ENCODE data around the gene MORN3.

Gene MORN3

DNA sequence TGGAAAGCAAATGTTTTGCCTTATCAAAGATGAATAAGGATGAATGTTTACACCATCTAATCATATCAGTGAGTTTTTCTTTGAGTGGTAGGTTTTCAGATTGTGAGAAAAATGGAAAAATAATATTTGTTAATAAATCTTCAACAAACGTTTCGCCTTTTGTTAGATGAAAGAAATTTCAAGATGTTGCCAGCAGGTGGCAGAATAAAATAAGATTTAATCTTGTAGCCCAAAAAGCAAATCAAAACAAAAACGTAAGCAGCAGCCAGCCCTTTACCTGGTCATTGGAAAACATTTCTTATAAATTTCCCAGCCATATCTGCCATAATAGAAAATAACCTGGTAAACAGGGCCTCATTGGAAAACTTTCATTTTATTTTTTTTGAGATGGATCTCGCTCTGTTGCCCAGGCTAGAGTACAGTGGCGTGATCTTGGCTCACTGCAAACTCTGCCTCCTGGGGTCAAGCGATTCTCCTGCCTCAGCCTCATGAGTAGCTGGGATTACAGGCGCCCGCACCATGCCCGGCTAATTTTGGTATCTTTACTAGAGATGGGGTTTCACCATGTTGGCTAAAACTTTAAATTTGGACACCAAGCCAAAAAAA is 27.7 kb upstream of the MORN3 start:
- no peak for TF ChIP-seq TCF12 (IDR thresholded peaks at IDR 0.05; ENCODE audit: low read depth)
- peak; percentile 74 for TF ChIP-seq RAD21 (IDR thresholded peaks at IDR 0.05; ENCODE audit: low read depth)

DNA sequence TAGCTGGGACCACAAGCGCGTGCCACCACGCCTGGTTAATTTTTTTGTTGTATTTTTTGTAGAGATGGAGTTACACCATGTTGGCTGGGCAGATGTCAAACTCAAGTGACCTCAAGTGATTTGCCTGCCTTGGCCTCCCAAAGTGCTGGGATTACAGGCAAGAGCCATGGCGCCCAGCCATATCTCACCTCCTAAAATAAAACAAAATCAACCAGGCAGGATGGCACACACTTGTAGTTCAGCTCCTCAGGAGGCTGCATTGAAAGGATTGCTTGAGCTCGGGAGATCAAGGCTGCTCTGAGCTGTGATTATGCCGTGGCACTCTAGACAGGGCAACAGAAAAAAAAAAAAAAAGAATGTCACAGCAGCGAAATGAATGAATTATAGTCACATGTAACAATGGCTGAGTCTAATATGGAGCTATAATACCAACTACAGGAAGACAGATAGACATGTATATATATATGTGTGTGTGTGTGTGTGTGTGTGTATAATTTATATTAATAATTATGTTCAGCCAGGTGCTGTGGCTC is 23.8 kb upstream of the MORN3 start:
- TF ChIP-seq YY1 (IDR thresholded peaks at IDR 0.05; ENCODE audit: low read depth) (no peak), TCF12 (IDR thresholded peaks at IDR 0.05; ENCODE audit: low read depth) (no peak), CEBPB (IDR thresholded peaks at IDR 0.05) (no peak), CREB1 (IDR thresholded peaks at IDR 0.05; ENCODE audit: low read depth) (no peak), RAD21 (IDR thresholded peaks at IDR 0.05; ENCODE audit: low read depth) (no peak), FOXM1 (IDR thresholded peaks at IDR 0.05; ENCODE audit: borderline replicate concordance, low read depth) (no peak)

DNA sequence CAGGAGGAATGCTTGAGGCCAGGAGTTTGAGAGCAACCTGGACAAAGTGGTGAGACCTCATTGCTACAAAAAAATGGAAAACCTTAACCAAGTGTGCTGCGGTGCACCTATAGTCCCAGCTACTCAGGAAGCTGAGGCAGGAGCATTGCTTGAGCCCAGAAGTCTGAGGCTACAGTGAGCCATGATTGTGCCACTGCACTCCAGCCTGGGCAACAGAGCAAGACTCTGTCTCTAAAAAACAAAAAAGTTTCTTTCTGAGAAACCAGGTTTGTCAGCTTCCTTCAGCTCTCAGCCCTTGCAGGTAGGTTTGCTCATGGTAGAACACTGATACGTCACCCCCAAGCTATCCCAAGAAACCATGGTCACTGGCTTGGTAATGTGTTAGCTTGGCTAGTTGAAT is 20.0 kb upstream of the MORN3 start:
- TF ChIP-seq CREB1 (IDR thresholded peaks at IDR 0.05; ENCODE audit: low read depth) (no peak), EGR1 (IDR thresholded peaks at IDR 0.05) (no peak), NFIC (IDR thresholded peaks at IDR 0.05) (no peak), EP300 (IDR thresholded peaks at IDR 0.05; ENCODE audit: borderline replicate concordance) (no peak), CEBPB (IDR thresholded peaks at IDR 0.05) (no peak), YY1 (IDR thresholded peaks at IDR 0.05; ENCODE audit: low read depth) (no peak), TAF1 (IDR thresholded peaks at IDR 0.05; ENCODE audit: low read depth) (no peak), FOXM1 (IDR thresholded peaks at IDR 0.05; ENCODE audit: borderline replicate concordance, low read depth) (no peak), TEAD4 (IDR thresholded peaks at IDR 0.05) (no peak), RAD21 (IDR thresholded peaks at IDR 0.05; ENCODE audit: low read depth) (no peak), ZBTB7A (IDR thresholded peaks at IDR 0.05; ENCODE audit: low read depth) (no peak), TCF12 (IDR thresholded peaks at IDR 0.05; ENCODE audit: low read depth) (no peak)
- TF ChIP-seq, protein P1, sequence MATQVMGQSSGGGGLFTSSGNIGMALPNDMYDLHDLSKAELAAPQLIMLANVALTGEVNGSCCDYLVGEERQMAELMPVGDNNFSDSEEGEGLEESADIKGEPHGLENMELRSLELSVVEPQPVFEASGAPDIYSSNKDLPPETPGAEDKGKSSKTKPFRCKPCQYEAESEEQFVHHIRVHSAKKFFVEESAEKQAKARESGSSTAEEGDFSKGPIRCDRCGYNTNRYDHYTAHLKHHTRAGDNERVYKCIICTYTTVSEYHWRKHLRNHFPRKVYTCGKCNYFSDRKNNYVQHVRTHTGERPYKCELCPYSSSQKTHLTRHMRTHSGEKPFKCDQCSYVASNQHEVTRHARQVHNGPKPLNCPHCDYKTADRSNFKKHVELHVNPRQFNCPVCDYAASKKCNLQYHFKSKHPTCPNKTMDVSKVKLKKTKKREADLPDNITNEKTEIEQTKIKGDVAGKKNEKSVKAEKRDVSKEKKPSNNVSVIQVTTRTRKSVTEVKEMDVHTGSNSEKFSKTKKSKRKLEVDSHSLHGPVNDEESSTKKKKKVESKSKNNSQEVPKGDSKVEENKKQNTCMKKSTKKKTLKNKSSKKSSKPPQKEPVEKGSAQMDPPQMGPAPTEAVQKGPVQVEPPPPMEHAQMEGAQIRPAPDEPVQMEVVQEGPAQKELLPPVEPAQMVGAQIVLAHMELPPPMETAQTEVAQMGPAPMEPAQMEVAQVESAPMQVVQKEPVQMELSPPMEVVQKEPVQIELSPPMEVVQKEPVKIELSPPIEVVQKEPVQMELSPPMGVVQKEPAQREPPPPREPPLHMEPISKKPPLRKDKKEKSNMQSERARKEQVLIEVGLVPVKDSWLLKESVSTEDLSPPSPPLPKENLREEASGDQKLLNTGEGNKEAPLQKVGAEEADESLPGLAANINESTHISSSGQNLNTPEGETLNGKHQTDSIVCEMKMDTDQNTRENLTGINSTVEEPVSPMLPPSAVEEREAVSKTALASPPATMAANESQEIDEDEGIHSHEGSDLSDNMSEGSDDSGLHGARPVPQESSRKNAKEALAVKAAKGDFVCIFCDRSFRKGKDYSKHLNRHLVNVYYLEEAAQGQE (IDR thresholded peaks at IDR 0.05; ENCODE audit: low read depth): no peak
- TF ChIP-seq, protein P2, sequence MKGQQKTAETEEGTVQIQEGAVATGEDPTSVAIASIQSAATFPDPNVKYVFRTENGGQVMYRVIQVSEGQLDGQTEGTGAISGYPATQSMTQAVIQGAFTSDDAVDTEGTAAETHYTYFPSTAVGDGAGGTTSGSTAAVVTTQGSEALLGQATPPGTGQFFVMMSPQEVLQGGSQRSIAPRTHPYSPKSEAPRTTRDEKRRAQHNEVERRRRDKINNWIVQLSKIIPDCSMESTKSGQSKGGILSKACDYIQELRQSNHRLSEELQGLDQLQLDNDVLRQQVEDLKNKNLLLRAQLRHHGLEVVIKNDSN (IDR thresholded peaks at IDR 0.05): no peak
- TF ChIP-seq, protein P3, sequence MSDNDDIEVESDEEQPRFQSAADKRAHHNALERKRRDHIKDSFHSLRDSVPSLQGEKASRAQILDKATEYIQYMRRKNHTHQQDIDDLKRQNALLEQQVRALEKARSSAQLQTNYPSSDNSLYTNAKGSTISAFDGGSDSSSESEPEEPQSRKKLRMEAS (IDR thresholded peaks at IDR 0.05): no peak

DNA sequence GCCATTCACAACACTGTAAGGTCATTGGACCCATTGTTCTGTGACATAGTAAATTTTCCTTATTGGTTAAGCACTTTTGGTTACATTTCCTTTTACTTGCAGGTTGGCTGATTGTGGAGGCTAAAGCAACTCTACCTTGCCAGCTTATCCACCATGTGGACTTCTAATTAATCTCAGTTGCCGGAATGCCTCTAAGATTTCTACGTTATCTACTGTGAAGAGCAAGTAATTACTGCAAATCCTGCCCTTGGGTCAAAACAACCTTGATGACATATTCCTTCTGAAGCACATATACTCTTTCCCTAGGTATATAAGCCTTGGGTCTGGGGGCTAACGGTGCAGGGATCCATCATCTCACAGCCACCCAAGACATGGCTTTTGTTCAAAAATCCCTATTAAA is 19.5 kb upstream of the MORN3 start:
- TF ChIP-seq TEAD4 (IDR thresholded peaks at IDR 0.05) (peak; percentile 48), ZBTB7A (IDR thresholded peaks at IDR 0.05; ENCODE audit: low read depth) (no peak)

DNA sequence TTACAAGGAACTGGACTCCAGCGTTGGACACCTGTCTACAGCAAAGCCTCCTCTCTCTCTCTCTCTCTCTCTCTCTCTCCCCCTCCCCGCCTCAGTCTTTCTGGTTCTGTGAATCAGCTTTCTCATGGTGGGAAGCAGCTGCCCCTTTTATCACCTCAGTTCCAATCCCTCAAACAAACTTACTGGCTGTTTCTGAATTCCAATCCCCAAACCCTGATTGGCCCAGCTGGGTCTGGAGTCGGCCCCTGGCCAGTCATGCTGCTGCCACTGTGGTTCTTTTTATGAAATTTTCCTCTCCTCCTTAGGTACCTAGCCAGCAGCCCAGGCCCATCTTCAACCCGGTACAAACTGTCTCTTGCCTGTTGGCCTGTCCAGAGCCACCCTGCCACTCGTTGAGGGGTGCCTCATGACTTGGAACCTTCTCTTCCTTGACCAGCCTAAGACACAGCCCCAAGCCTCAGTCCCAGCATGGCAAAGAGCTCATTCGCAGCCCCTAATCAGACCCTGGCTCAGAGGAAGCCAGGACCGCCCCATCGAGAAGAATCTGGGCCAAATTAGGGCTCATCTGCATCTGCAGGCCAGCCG is 9.4 kb upstream of the MORN3 start:
- TF ChIP-seq TAF1 (IDR thresholded peaks at IDR 0.05; ENCODE audit: low read depth) (no peak), NFIC (IDR thresholded peaks at IDR 0.05) (no peak)

DNA sequence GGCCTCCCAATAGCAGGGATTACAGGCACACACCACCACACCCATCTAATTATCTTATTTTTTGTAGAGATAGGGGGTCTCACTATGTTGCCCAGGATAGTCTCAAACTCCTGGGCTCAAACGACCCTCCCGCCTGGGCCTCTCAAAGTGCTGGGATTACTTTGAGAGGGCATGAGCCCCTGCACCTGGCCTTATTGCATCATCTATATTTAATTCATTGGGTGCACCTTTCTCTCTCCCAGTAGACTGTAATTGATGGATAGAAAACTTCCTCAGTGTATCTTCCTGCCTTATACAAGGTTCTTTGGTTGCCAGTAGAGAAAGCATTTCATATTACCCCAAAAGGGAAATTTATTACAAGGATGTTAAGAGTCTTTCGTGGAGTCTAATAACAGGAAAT is 8.9 kb upstream of the MORN3 start:
- peak; percentile 27; the same call in 1 of the 2 replicates for TF ChIP-seq CEBPB (IDR thresholded peaks at IDR 0.05)
- TF ChIP-seq, protein P2 (IDR thresholded peaks at IDR 0.05): no peak

DNA sequence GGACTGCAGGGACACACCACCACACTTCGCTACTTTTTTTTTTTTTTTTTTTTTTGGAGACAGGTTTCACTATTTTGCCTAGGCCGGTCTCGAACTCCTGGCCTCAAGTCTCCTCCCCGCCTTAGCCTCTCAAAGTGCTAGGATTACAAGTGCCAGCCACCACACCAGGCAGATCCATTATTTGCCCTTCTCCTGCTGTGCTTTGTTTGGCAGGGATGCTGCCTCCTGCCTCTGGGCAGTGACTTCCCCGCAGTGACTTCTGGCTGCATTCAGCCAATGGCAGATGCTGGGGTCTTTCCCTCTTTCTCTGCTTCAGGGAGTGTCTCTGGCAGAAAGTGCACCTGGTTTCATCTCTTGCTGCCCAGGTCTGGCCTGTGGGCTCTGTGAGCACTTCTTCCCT is 6.7 kb upstream of the MORN3 start:
- no peak for TF ChIP-seq EGR1 (IDR thresholded peaks at IDR 0.05)
- no peak for TF ChIP-seq TCF12 (IDR thresholded peaks at IDR 0.05; ENCODE audit: low read depth)

DNA sequence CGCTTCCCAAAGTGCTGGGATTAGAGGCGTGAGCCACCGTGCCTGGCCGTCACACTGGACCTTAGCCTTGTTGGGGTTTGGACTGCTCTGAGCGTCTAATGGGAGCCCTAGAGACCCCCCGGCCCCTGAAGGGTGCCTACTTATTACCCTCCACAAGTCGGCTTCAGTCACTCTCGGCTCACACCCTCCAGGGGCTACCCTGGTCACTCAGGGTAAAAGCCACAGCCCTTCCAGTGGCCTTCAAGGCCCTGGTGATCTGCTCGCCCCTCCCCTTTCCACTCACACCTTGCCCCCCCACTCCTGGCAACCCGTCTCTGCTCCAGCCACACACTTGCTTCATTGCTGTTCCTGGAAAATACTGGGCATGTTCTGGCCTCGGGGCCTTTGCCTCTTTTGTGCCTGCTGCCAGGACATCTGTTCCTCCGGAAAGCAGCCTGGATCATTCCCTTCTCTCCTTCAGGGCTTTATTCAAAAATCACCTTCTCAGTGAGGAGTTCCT is 3.6 kb upstream of the MORN3 start:
- TF ChIP-seq ZBTB7A (IDR thresholded peaks at IDR 0.05; ENCODE audit: low read depth) (0 out of 2 replicates have a peak, but pooled peaks have one; percentile 28), EGR1 (IDR thresholded peaks at IDR 0.05) (no peak)

DNA sequence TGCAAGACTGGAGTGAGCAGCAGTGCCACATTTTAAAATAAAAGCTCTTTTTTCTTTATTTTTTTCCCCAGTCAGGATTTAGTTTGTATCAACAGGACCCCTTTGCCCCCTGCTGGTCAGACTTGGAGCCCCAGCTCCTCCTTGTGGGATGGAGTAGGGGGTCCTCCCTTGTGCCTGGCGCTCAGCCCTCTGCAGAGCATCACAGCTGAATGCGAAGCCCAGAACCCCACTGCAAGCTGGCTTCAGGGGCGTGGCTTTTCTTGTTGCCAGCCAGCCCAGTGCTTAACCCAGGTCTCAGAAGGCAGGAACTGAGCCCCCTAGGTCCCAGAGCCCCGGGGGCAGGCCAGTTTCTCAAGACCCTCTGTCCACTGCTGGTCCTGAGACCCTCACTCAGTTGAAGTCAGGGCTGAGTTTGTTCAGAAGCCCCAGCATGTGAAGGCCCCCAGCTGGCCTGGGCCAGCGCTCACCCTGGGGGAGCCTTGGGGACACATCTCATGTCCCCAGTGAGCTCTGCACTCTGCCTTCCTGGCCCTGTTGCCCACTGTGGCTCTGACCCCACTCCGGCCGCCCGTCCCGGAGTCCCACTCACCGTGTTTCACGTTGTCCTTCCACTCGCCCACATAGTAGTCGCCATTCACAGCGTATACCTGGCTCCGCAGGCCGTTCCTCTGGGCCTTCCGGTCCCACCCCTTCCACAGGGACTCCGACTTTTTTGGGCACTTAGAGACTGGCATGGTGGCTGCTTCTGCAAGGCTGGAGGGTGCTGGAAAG is 519 bp downstream of the MORN3 start:
- TF ChIP-seq FOXM1 (IDR thresholded peaks at IDR 0.05; ENCODE audit: borderline replicate concordance, low read depth) (no peak), EP300 (IDR thresholded peaks at IDR 0.05; ENCODE audit: borderline replicate concordance) (no peak), RAD21 (IDR thresholded peaks at IDR 0.05; ENCODE audit: low read depth) (peak; percentile 38), TAF1 (IDR thresholded peaks at IDR 0.05; ENCODE audit: low read depth) (no peak), TEAD4 (IDR thresholded peaks at IDR 0.05) (no peak), TCF12 (IDR thresholded peaks at IDR 0.05; ENCODE audit: low read depth) (no peak)
- TF ChIP-seq, protein P1 (IDR thresholded peaks at IDR 0.05; ENCODE audit: low read depth): no peak
